Mesendoderm (in vitro differentiated cells): ENCODE measurements around the gene HCFC1R1.

Source experiments
- DNase-seq: peaks from one replicate; pipeline ENCODE4 v3.0.0; 2013
- H2AK5ac ChIP-seq: 2 replicates; pipeline ENCODE4 v1.6.1; 2013; ENCODE audit warnings: low read length, inconsistent platforms
- H2BK120ac ChIP-seq: 2 replicates; pipeline ENCODE4 v1.6.1; 2013; ENCODE audit warnings: low read depth, mild to moderate bottlenecking, low read length, moderate library complexity, mixed read lengths
- H2BK15ac ChIP-seq: replicated peaks from 2 replicates; pipeline ENCODE4 v1.6.1; 2013; ENCODE audit warnings: low read depth, mild to moderate bottlenecking, moderate library complexity
- H2BK5ac ChIP-seq: 2 replicates; pipeline ENCODE4 v1.6.1; 2013; ENCODE audit warnings: low read length, inconsistent platforms
- H3K18ac ChIP-seq: 2 replicates; pipeline ENCODE4 v1.6.1; 2013; ENCODE audit warnings: mild to moderate bottlenecking, low read length, mixed read lengths
- H3K23ac ChIP-seq: one replicate; pipeline ENCODE4 v1.6.1; 2013; ENCODE audit warnings: low read length
- H3K27ac ChIP-seq: 2 replicates; pipeline ENCODE4 v1.5.1; 2013; ENCODE audit warnings: low read depth, mild to moderate bottlenecking, inconsistent platforms, low read length, moderate library complexity
- H3K27me3 ChIP-seq: 2 replicates; pipeline ENCODE4 v1.6.1; 2013; ENCODE audit warnings: low read length, control low read depth, mild to moderate bottlenecking, inconsistent platforms; ENCODE audit not compliant: insufficient read depth, poor library complexity
- H3K36me3 ChIP-seq: 2 replicates; pipeline ENCODE4 v1.6.1; 2013; ENCODE audit warnings: low read length, inconsistent platforms; ENCODE audit not compliant: control insufficient read depth, insufficient read depth
- H3K4ac ChIP-seq: one replicate; pipeline ENCODE4 v1.6.1; 2013; ENCODE audit warnings: low read depth, mild to moderate bottlenecking, low read length, moderate library complexity
- H3K4me1 ChIP-seq: 2 replicates; pipeline ENCODE4 v1.6.1; 2013; ENCODE audit warnings: low read depth, low read length, inconsistent platforms; ENCODE audit not compliant: control insufficient read depth
- H3K4me2 ChIP-seq: 2 replicates; pipeline ENCODE4 v1.6.1; 2013; ENCODE audit warnings: low read length
- H3K4me3 ChIP-seq: 2 replicates; pipeline ENCODE4 v1.5.1; 2013; ENCODE audit warnings: mild to moderate bottlenecking, low read length
- H3K56ac ChIP-seq: one replicate; pipeline ENCODE4 v1.6.1; 2013; ENCODE audit warnings: low read length
- H3K79me1 ChIP-seq: 2 replicates; pipeline ENCODE4 v1.6.1; 2013; ENCODE audit warnings: low read length, inconsistent platforms
- H3K79me2 ChIP-seq: 2 replicates; pipeline ENCODE4 v1.6.1; 2013; ENCODE audit warnings: mild to moderate bottlenecking, low read length; ENCODE audit not compliant: control insufficient read depth, insufficient read depth
- H3K9ac ChIP-seq: 2 replicates; pipeline ENCODE4 v1.6.1; 2013; ENCODE audit warnings: low read length, inconsistent platforms
- H4K5ac ChIP-seq: one replicate; pipeline ENCODE4 v1.6.1; 2013; ENCODE audit warnings: low read length
- H4K8ac ChIP-seq: one replicate; pipeline ENCODE4 v1.6.1; 2013; ENCODE audit warnings: low read depth, mild to moderate bottlenecking, control low read depth, low read length, moderate library complexity
- WGBS: extraction: QIAGEN DNeasy Blood & Tissue Kit; methylation state at CpG from one replicate; pipeline ENCODE4 v1.1.7; 2013; ENCODE audit warnings: low lambda C conversion rate, missing lambda C conversion rate; ENCODE audit not compliant: insufficient coverage; ENCODE audit errors: extremely low coverage; 5-methylcytosine and 5-hydroxymethylcytosine counted together

The HCFC1R1 gene

DNA sequence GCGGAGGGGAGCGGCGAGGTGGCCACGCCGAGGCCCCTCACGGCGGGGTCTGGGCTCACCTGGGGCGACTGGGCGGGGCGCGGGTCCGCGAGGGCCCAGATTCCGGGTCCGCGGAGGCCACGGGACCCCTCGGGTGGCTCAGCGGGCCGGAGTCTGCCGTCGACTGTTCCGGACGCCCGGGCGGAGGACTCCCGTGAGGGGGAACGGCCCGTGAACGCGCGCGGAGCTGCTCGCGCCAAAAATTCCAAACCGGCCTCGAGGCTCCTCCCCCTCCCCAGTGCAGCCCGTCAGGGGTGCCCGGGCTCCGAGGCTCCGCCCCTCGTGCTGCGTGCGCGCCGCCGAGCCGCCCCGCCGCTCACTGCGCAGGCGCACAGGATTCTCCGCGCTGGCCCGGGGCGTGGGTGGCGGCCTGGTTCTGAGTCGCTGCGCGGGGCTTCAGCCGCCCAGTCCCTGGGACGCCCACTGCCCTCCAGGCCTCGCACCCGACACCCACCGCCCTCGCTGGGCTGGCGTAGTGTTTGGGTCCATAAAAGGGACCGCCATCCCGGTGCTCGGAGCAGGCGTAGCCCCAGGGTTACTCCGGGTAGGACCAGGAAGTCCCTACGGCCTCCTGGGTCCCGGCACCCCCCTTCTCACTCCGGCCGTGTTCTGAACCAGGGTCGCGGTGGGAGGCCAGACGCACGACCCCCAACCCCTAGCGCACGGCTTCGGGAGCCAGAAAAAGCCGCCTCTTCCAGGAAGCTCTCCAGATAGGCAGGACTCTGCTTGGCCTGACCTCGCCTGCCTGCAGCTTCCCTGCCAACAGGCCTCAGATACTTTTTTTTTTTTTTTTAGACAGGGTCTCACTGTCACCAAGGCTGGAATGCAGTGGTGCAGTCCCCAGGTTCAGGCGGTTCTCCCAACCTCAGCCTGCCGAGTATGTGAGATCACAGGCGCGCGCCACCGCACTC, 43.2 kb downstream of the HCFC1R1 start, which contains the start of gene PKMYT1:
PKMYT1 (minus strand) TSS at position 220 of the 950 bp plus-strand sequence. CDS start 789 bp downstream, outside the sequence.
- Histone ChIP-seq H3K36me3 (peaks cover 6% of the 10 kb centered on the region), H3K27me3 (no peaks in the 10 kb centered on the region), H2BK5ac (peak within 1 kb of the TSS; percentile 99), H2BK15ac (no peak within 1 kb of the TSS), H4K8ac (peak within 1 kb of the TSS; percentile 97), H3K9ac (peak within 1 kb of the TSS; percentile 97), H2BK120ac (peak within 1 kb of the TSS; percentile 37), H3K23ac (peak within 1 kb of the TSS; percentile 97), H3K56ac (peak within 1 kb of the TSS; percentile 99), H3K4me2 (peak within 1 kb of the TSS; percentile 97), H4K5ac (no peak within 1 kb of the TSS), H3K27ac (peak within 1 kb of the TSS; percentile 82), H3K4ac (peak within 1 kb of the TSS; percentile 97), H3K79me1 (peaks cover 11% of the 10 kb centered on the region), H3K4me3 (peak within 1 kb of the TSS; percentile 86), H3K18ac (peak within 1 kb of the TSS; percentile 97), H2AK5ac (peak within 1 kb of the TSS; percentile 36), H3K4me1 (peaks cover 2% of the 10 kb centered on the region), H3K79me2 (peaks cover 11% of the 10 kb centered on the region)
- WGBS, result no CpG with 5 or more reads among the region's 91 CpGs
- peak; percentile 87 for DNase-seq

DNA sequence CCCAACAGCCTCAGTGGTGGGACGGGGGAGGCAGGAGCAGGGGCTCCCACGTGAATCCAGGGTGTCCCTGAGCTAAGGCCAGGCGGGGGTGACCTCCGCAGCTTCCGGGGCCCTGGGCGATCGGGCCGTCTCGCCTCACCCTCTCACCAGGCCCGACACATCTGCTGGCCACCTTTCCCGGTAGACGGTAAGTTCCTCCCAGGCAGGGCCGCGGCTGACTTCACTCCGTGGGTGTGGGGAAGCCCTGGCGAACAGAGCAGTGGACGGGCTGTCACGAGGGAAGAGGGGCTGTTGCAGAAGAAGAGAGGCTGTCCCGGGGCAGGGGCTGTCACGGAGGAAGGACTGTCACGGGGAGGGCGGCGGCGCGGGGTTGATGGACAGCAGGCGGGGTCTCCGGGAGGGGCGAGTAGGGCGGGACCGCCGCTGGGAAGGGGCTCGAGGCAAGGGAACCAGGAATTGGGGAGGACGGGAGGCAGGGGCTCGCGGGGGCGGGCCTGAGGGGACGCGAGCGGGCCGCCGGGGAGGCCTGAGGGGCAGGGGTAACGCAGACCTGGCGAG, 44.0 kb downstream of the HCFC1R1 start:
- Histone ChIP-seq H3K79me1 (peaks cover 11% of the 10 kb centered on the region), H4K8ac (peak overlapping the region; percentile 83), H3K27me3 (no peaks in the 10 kb centered on the region), H3K9ac (peak overlapping the region; percentile 96), H3K4ac (peak overlapping the region; percentile 97), H3K4me3 (peak overlapping the region; percentile 86), H3K4me2 (peak overlapping the region; percentile 97), H3K23ac (peak overlapping the region; percentile 66), H3K4me1 (peaks cover 2% of the 10 kb centered on the region), H2AK5ac (no peak overlapping the region), H3K36me3 (peaks cover 6% of the 10 kb centered on the region), H3K79me2 (peaks cover 11% of the 10 kb centered on the region), H2BK15ac (no peak overlapping the region), H3K18ac (peak overlapping the region; percentile 97), H3K27ac (peak overlapping the region; percentile 81), H2BK120ac (peak overlapping the region; percentile 37), H2BK5ac (peak overlapping the region; percentile 59), H4K5ac (no peak overlapping the region), H3K56ac (peak overlapping the region; percentile 97)
- WGBS, result no CpG with 5 or more reads among the region's 43 CpGs
- no peak for DNase-seq

DNA sequence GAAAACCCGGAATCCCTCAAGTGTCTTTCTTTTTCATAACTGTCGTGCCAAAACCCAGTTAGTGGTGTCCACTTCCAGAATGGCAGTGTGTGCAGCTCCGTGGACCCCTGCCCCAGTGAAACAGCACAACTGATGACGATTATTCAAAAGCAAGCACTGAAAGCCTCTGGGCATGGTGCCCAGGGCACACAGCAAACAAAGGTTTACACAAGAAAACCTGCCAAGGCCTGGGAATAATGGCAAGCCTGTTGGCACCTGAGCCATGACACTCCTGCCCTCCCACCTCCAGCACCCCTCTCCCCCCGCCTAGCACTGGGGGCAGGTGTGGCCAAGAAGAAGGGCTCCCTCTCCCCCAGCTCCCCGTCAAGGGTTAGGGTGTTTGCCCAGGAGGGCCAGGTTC, 46.3 kb downstream of the HCFC1R1 start:
- Histone ChIP-seq H3K27ac (no peak overlapping the region), H3K27me3 (no peaks in the 10 kb centered on the region), H3K4me2 (no peak overlapping the region), H2BK5ac (no peak overlapping the region), H3K56ac (no peak overlapping the region), H2BK15ac (no peak overlapping the region), H3K18ac (no peak overlapping the region), H2AK5ac (no peak overlapping the region), H2BK120ac (no peak overlapping the region), H3K4me1 (peaks cover 2% of the 10 kb centered on the region), H3K36me3 (peaks cover 8% of the 10 kb centered on the region), H4K5ac (no peak overlapping the region), H3K9ac (no peak overlapping the region), H3K79me2 (peaks cover 11% of the 10 kb centered on the region), H3K4me3 (no peak overlapping the region), H3K23ac (no peak overlapping the region), H3K4ac (no peak overlapping the region), H3K79me1 (peaks cover 11% of the 10 kb centered on the region), H4K8ac (no peak overlapping the region)
- DNase-seq, result no peak
- WGBS, result no CpG with 5 or more reads among the region's 6 CpGs

DNA sequence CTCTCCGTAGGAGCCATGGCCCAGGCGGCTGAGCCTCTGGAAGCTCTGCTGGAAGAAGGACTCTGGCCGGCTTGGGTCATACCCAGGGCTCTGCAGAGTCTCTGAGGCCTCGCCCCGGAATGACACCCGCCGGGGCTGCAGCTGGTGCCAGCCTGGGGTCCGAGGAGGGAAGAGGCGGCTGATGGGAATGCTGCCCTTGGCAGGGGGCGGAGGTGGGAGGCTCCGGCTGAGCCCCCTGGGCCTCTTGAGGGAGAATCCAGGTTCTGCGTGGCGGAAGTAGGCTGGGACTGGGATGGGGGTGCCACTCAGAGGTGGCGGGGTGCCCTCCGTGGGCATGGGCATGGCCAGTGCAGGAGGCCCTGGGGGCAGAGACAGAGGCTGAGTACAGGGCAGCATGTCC, 47.1 kb downstream of the HCFC1R1 start:
- no peak overlapping the region for H3K56ac ChIP-seq
- H3K36me3 ChIP-seq, result peaks cover 10% of the 10 kb centered on the region
- H3K27ac ChIP-seq, result no peak overlapping the region
- peaks cover 11% of the 10 kb centered on the region for H3K79me1 ChIP-seq
- no peak for DNase-seq
- H4K8ac ChIP-seq, result no peak overlapping the region
- H3K79me2 ChIP-seq, result peaks cover 11% of the 10 kb centered on the region
- H2AK5ac ChIP-seq, result no peak overlapping the region
- H3K4me3 ChIP-seq, result no peak overlapping the region
- H2BK120ac ChIP-seq, result no peak overlapping the region
- no peak overlapping the region for H2BK15ac ChIP-seq
- WGBS, result no CpG with 5 or more reads among the region's 15 CpGs
- H3K4ac ChIP-seq, result no peak overlapping the region
- H4K5ac ChIP-seq, result no peak overlapping the region
- no peaks in the 10 kb centered on the region for H3K4me1 ChIP-seq
- H3K27me3 ChIP-seq, result no peaks in the 10 kb centered on the region
- no peak overlapping the region for H3K23ac ChIP-seq
- H3K4me2 ChIP-seq, result no peak overlapping the region
- H3K9ac ChIP-seq, result no peak overlapping the region
- H3K18ac ChIP-seq, result no peak overlapping the region
- H2BK5ac ChIP-seq, result no peak overlapping the region

DNA sequence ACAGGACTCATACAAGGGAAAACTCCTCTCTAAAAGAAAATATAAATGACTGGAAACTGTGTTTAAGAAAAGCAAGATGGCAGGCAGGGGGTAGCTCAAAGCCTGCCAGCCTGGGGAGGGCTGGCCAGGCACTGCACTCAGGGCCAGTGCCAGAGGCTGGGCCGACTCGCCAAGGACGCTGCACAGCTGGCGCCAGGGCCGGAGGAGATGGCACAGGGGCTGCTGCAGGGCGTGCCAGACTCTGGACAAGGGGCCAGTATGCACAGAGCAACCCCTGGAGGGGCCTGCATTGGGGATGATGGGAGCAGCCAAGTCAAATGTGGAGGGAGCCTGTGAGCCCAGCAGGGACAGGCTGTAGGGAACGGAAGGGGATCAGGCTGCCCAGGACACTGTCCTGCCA, 47.5 kb downstream of the HCFC1R1 start:
- Histone ChIP-seq H3K23ac (no peak overlapping the region), H3K79me1 (peaks cover 11% of the 10 kb centered on the region), H3K27me3 (no peaks in the 10 kb centered on the region), H2BK5ac (no peak overlapping the region), H3K27ac (no peak overlapping the region), H2BK120ac (no peak overlapping the region), H4K5ac (no peak overlapping the region), H3K4me3 (no peak overlapping the region), H3K4ac (no peak overlapping the region), H3K56ac (no peak overlapping the region), H3K4me2 (no peak overlapping the region), H2AK5ac (no peak overlapping the region), H3K18ac (no peak overlapping the region), H3K79me2 (peaks cover 11% of the 10 kb centered on the region), H3K9ac (no peak overlapping the region), H3K4me1 (no peaks in the 10 kb centered on the region), H2BK15ac (no peak overlapping the region), H4K8ac (no peak overlapping the region), H3K36me3 (peaks cover 10% of the 10 kb centered on the region)
- WGBS, result no CpG with 5 or more reads among the region's 7 CpGs
- DNase-seq, result no peak
